SK-N-SH (cell line): ENCODE measurements around the gene ST7.

Experiments
- CHD2 ChIP-seq: fragments of 150-350 bp; IDR thresholded peaks from 2 replicates; pipeline ENCODE4 v1.6.1; 2018; ENCODE audit warnings: low read length; ENCODE audit not compliant: partially characterized antibody
- CTCF ChIP-seq: fragments of 200-600 bp; sonication (generic); IDR thresholded peaks from 2 replicates; pipeline ENCODE4 v1.6.1; 2017; ENCODE audit warnings: antibody characterized with exemption, mild to moderate bottlenecking, moderate library complexity
- EP300 ChIP-seq, 2 experiments: IDR thresholded peaks; 2 replicates each; pipeline versions ENCODE4 v1.4.0 to v1.6.1; 2012; ENCODE audit warnings: borderline replicate concordance in 1 of 2, low read depth in 1 of 2, low read length in 1 of 2
- EZH2phosphoT487 ChIP-seq: fragments of 200-600 bp; sonication (generic); IDR thresholded peaks from 2 replicates; pipeline ENCODE4 v1.6.1; 2017; ENCODE audit warnings: low read depth, mixed run types, mild to moderate bottlenecking, antibody characterized with exemption, moderate library complexity, borderline replicate concordance
- GABPA ChIP-seq: IDR thresholded peaks from 2 replicates; pipeline ENCODE4 v1.4.0; 2012; ENCODE audit warnings: low read depth, mild to moderate bottlenecking
- IRF3 ChIP-seq: fragments of 150-350 bp; IDR thresholded peaks from 2 replicates; pipeline ENCODE4 v1.6.1; 2016; ENCODE audit warnings: mild to moderate bottlenecking, low read depth, low read length
- JUND ChIP-seq: IDR thresholded peaks from 2 replicates; pipeline ENCODE4 v1.4.0; 2012
- MAX ChIP-seq: IDR thresholded peaks from 2 replicates; pipeline ENCODE4 v1.4.0; 2012; ENCODE audit warnings: low read depth
- PBX3 ChIP-seq: IDR thresholded peaks from 2 replicates; pipeline ENCODE4; 2012
- POLR2AphosphoS5 ChIP-seq: IDR thresholded peaks from 2 replicates; pipeline ENCODE4 v1.6.1; 2012; ENCODE audit warnings: low read depth, low read length
- REST ChIP-seq: IDR thresholded peaks from 2 replicates; pipeline ENCODE4 v1.6.1; 2012; ENCODE audit warnings: mild to moderate bottlenecking, low read depth, low read length, moderate library complexity
- SIN3A ChIP-seq: IDR thresholded peaks from 2 replicates; pipeline ENCODE4 v1.6.1; 2012; ENCODE audit warnings: low read depth, mild to moderate bottlenecking, low read length, moderate library complexity, borderline replicate concordance
- SMC3 ChIP-seq: IDR thresholded peaks from 2 replicates; pipeline ENCODE4 v1.6.1; 2012; ENCODE audit warnings: low read depth, low read length, improper control_type of control experiment
- YY1 ChIP-seq: IDR thresholded peaks from 2 replicates; pipeline ENCODE4 v1.4.0; 2012; ENCODE audit warnings: low read depth, mild to moderate bottlenecking

- no peak for TF ChIP-seq CTCF
- TF ChIP-seq IRF3, result no peak
- TF ChIP-seq YY1, result no peak
- TF ChIP-seq GABPA, result no peak
- no peak for TF ChIP-seq EZH2phosphoT487
- TF ChIP-seq JUND, result no peak
- no peak for TF ChIP-seq MAX
- TF ChIP-seq SMC3, result no peak
- TF ChIP-seq REST, result no peak
- TF ChIP-seq SIN3A, result no peak
- TF ChIP-seq PBX3, result no peak
- TF ChIP-seq POLR2AphosphoS5, result no peak
- TF ChIP-seq CHD2, result no peak
- TF ChIP-seq EP300 (IDR thresholded peaks at IDR 0.05; ENCODE audit: borderline replicate concordance in 1 of 2, low read depth in 1 of 2, low read length in 1 of 2), result no peak
Measured at GRCh38 chr7:116912269-116912909, 40.9 kb upstream of the ST7 start.
